Loucy (cell line): ENCODE data around the gene UMODL1.

ENCODE experiments used
- H2AFZ ChIP-seq: fragments of 200-600 bp; sonication (generic); 2 replicates; pipeline ENCODE4 v1.6.0; 2016; ENCODE audit warnings: antibody characterized with exemption, mild to moderate bottlenecking, low read length, moderate library complexity
- H3F3A ChIP-seq: fragments of 200-600 bp; 2 replicates; pipeline ENCODE4 v1.6.0; 2016; ENCODE audit warnings: antibody characterized with exemption, low read depth, mild to moderate bottlenecking
- H3K27me3 ChIP-seq: fragments of 200-600 bp; sonication (generic); 2 replicates; pipeline ENCODE4 v1.6.1; 2014; ENCODE audit warnings: low read length, mild to moderate bottlenecking; ENCODE audit not compliant: insufficient read depth, poor library complexity, severe bottlenecking
- H3K36me3 ChIP-seq: fragments of 200-600 bp; sonication (generic); 2 replicates; pipeline ENCODE4 v1.6.1; 2016; ENCODE audit warnings: low read length; ENCODE audit not compliant: insufficient read depth
- H3K4me1 ChIP-seq: fragments of 200-600 bp; sonication (generic); 2 replicates; pipeline ENCODE4 v1.5.1; 2014; ENCODE audit warnings: low read length, mild to moderate bottlenecking; ENCODE audit not compliant: insufficient read depth, poor library complexity, severe bottlenecking
- H3K4me2 ChIP-seq: fragments of 200-600 bp; sonication (generic); 2 replicates; pipeline ENCODE4 v1.6.0; 2014; ENCODE audit warnings: antibody characterized with exemption, low read length, low read depth, mild to moderate bottlenecking; ENCODE audit not compliant: poor library complexity, severe bottlenecking
- H3K4me3 ChIP-seq: fragments of 200-600 bp; sonication (generic); 2 replicates; pipeline ENCODE4 v1.5.1; 2014; ENCODE audit warnings: low read length, mild to moderate bottlenecking, mixed read lengths; ENCODE audit not compliant: poor library complexity, severe bottlenecking
- H3K79me2 ChIP-seq: fragments of 200-600 bp; sonication (generic); 2 replicates; pipeline ENCODE4 v1.6.1; 2014; ENCODE audit warnings: low read length; ENCODE audit not compliant: insufficient read depth
- H3K9ac ChIP-seq: fragments of 200-600 bp; sonication (generic); 2 replicates; pipeline ENCODE4 v1.6.0; 2014; ENCODE audit warnings: mild to moderate bottlenecking, low read depth, low read length, moderate library complexity; ENCODE audit not compliant: poor library complexity, severe bottlenecking
- H3K9me2 ChIP-seq: fragments of 200-600 bp; sonication (generic); replicated peaks from 2 replicates; pipeline ENCODE4 v1.6.1; 2016; ENCODE audit warnings: low read depth, low read length, mixed read lengths
- H3K9me3 ChIP-seq: fragments of 200-600 bp; sonication (generic); 2 replicates; pipeline ENCODE4 v1.6.1; 2014; ENCODE audit warnings: mild to moderate bottlenecking, antibody characterized with exemption, low read length, low read depth; ENCODE audit not compliant: insufficient read depth
- H4K20me1 ChIP-seq: fragments of 200-600 bp; sonication (generic); 2 replicates; pipeline ENCODE4 v1.6.0; 2014; ENCODE audit warnings: antibody characterized with exemption, low read length, mild to moderate bottlenecking; ENCODE audit not compliant: insufficient read depth, poor library complexity, severe bottlenecking
- CTCF ChIP-seq: fragments of 200-600 bp; sonication (generic); conservative IDR thresholded peaks from 2 replicates; pipeline ENCODE4 v1.5.1; 2014; ENCODE audit warnings: mild to moderate bottlenecking, antibody characterized with exemption, low read length
- EZH2phosphoT487 ChIP-seq: fragments of 200-600 bp; IDR thresholded peaks from 2 replicates; pipeline ENCODE4 v1.6.1; 2018; ENCODE audit warnings: antibody characterized with exemption, mild to moderate bottlenecking, moderate library complexity, borderline replicate concordance

Gene UMODL1

GRCh38 chr21:42058631-42059111 is 12.4 kb upstream of the UMODL1 start:
- no peaks in the 10 kb centered on the region for H3K36me3 ChIP-seq
- H3K4me2 ChIP-seq = no peak overlapping the region
- no peaks in the 10 kb centered on the region for H3K27me3 ChIP-seq
- peaks cover 7% of the 10 kb centered on the region; the same call in 1 of the 2 replicates for H3K79me2 ChIP-seq
- no peak overlapping the region for H3K4me3 ChIP-seq
- H3K4me1 ChIP-seq = peaks cover 41% of the 10 kb centered on the region
- H3K9ac ChIP-seq = no peak overlapping the region
- peaks cover 13% of the 10 kb centered on the region for H3F3A ChIP-seq
- H3K9me2 ChIP-seq = no peaks in the 10 kb centered on the region
- H2AFZ ChIP-seq = no peak overlapping the region
- TF ChIP-seq EZH2phosphoT487 (no peak), CTCF (no peak)
- no peaks in the 10 kb centered on the region for H3K9me3 ChIP-seq
- no peaks in the 10 kb centered on the region for H4K20me1 ChIP-seq

GRCh38 chr21:42059141-42059540 is 12.0 kb upstream of the UMODL1 start:
- Histone ChIP-seq H3K27me3 (no peaks in the 10 kb centered on the region), H3K9me2 (no peaks in the 10 kb centered on the region), H3K4me1 (peaks cover 46% of the 10 kb centered on the region), H2AFZ (no peak overlapping the region), H3K79me2 (peaks cover 12% of the 10 kb centered on the region), H4K20me1 (no peaks in the 10 kb centered on the region), H3K9ac (no peak overlapping the region), H3F3A (peaks cover 13% of the 10 kb centered on the region), H3K4me2 (no peak overlapping the region), H3K36me3 (no peaks in the 10 kb centered on the region), H3K9me3 (no peaks in the 10 kb centered on the region), H3K4me3 (no peak overlapping the region)
- TF ChIP-seq CTCF = no peak
- no peak for TF ChIP-seq EZH2phosphoT487

- Histone ChIP-seq H3K79me2 (peaks cover 18% of the 10 kb centered on the region), H3K9me2 (no peaks in the 10 kb centered on the region), H4K20me1 (no peaks in the 10 kb centered on the region), H3K27me3 (no peaks in the 10 kb centered on the region), H3K4me1 (peaks cover 52% of the 10 kb centered on the region), H3K9ac (peak overlapping the region; percentile 19), H3K4me3 (no peak overlapping the region), H3F3A (peaks cover 13% of the 10 kb centered on the region), H3K9me3 (no peaks in the 10 kb centered on the region), H3K36me3 (no peaks in the 10 kb centered on the region), H3K4me2 (no peak overlapping the region), H2AFZ (no peak overlapping the region)
- TF ChIP-seq EZH2phosphoT487 (no peak), CTCF (no peak)
Measured at GRCh38 chr21:42059721-42060120, 11.4 kb upstream of the UMODL1 start.
